Activated CD8-positive, alpha-beta memory T cell treated with anti-CD3 and anti-CD28 coated beads for 48 hours (primary cell): ENCODE measurements around the gene WIPI1.
"Not testable (repeated sequence)": the region's sequence is repeated elsewhere in the genome, so short reads cannot be mapped to it uniquely, and the experiment has no call there.

ENCODE experiments used
- DNase-seq, 3 experiments: peaks; one replicate each; pipeline ENCODE4 v3.0.0-alpha.2; 2020; ENCODE audit warnings: low read depth in 2 of 3, low spot score in 2 of 3

The WIPI1 gene, protein sequence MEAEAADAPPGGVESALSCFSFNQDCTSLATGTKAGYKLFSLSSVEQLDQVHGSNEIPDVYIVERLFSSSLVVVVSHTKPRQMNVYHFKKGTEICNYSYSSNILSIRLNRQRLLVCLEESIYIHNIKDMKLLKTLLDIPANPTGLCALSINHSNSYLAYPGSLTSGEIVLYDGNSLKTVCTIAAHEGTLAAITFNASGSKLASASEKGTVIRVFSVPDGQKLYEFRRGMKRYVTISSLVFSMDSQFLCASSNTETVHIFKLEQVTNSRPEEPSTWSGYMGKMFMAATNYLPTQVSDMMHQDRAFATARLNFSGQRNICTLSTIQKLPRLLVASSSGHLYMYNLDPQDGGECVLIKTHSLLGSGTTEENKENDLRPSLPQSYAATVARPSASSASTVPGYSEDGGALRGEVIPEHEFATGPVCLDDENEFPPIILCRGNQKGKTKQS

DNA sequence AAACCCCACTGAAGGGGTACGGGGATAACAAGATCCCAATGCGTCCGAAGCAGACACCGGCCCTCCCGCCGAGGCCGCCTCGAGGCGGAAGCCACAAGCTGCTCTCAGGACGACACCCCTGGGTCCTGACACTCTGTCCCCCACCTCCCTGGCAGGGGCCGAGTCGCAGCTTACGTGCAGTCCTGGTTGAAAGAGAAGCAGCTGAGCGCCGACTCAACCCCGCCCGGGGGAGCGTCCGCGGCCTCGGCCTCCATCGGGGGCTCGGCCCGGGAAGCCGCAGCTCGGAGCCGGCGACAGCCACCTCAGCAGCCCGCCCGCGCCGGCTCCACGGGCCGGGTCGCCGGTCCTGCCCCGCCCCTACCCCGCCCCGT, at the start of gene WIPI1:
WIPI1 (minus strand) TSS at position 329 of the 371 bp plus-strand sequence; CDS start at position 254, 75 bp downstream.
- peak in 1 of 3 experiments; percentile 40 for DNase-seq

DNA sequence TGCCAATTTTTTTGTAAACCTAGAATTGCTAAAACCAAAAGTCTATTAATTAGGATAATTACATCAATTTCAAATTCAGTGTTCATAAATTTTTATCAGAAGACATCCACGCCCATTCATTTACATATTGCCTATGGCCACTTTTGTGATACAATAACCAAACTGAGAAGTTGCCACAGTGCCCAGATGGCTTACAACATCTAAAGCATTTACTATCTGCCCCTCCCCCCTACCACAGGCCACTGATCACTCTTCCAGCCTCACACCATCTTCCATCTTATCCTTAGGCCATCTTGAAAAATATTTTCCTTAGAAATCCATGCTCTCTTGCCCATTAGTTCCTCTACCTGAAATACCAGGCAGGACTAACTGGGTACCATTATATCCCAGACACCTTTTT, 48.7 kb upstream of the WIPI1 start:
- DNase-seq, result no peak

DNA sequence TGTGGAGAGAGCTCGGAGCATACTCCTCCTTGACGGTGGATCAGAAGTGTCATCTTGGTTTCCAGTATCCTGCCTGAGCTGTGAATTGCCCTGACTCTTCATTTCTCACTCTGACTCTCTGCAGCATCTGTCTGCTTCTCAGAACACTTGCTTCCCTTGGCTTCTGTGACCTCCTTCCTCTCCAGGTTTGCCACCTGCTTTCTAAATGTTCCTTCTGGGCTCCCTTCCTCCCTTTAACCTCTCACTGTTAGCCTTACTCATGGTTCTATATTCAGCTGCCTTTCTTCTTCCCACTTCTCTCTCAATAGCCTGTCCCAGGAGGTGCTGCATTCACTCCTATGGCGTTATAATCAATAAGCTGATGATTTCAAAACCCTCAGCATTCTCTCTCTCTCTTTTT, 43.8 kb upstream of the WIPI1 start:
- no peak for DNase-seq

DNA sequence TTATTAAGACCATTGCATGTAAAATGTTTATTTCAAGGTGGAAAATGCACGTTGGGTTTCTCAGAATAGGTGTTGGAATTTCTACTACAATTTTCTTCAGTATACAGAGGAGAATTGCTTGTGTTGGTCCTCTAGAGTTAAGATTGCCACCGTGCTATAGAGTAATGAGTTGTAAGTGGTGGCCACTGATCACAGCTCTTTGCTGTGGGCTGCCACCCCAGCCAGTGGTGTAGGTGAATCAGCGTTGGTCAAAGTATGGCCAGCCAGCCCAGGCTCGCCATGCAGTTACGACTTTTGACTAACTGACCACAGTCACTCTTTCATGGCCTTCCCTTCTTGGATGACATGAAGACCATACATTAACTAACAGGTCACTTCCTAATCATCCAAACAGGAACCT, 42.3 kb upstream of the WIPI1 start:
- no peak for DNase-seq

DNA sequence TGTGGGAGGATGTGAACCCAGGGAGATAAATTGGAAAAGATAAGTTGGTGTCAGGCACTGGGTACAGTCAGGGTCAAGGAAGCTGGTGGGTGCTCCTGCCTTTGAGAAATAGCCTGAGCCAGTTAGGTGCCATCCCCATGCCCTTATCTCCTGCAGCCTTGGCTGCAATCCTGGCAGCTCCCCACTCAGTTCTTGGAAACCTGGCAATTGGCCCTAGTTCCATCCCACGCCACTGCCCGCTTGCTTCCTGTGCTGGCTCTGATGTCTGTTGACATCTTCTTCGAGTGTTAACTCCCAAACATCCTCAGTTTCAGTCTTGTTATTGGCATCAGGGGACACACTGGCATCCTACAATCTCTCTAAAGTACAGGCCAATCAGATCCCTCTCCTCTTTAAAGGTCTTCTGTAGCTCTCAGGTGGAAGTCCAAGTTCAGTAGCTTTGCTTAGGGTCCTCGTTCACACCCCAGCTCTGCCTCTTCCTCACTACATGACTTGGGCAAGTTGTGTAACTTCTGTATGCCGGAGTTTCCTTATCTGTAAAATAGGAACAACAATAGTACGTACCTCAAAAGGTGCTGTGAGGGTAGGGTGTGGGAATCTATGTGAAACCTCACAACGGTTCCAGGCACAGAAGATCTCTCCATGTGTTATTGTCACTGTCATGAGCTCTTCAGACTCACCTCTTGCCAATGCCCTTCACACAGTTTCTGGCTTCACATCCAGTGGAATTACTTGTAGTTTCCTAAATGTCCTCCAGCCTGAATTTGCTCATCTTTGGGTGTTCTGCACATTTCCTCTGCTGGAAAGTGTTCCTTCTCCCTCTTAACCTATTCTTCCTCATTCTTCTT, 41.4 kb upstream of the WIPI1 start:
- no peak for DNase-seq

DNA sequence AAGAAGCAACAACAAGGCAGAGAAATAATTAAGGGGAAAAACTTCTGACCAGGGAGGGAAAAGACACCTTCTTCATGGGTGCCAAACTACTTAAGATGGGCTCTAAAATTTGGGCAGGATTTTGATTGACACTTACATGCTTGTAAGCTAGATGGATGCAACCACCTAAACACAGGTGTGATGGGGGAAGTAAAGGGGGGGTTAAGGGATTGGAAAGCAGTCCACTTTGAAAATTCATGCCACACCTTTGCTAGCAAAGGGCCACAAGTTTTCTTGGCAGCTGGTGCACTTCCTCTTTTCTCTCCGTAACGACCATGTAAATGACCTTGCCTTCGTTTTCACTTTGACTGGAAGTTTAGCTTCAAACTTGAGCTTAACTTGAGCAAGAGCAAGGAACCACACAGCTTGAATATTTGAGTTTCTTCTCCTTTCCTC, 40.6 kb upstream of the WIPI1 start:
- DNase-seq, result no peak

DNA sequence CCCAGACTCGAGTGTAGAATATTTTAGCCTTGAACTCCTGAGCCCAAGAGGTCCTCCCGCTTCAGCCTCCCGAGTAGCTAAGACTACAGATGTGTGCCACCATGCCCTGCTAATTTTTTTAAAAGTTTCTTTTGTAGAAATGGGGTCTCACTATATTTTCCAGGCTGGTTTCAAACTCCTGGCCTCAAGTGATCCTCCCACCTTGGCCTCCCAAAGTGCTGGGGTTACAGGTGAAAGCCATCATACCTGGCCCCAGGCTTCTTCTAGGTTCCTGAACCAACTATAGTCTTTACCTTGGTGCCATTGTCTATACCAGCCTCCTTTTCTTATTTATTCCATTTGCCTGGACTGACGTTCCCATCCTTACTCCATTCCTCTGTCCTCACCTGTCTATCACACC, 37.8 kb upstream of the WIPI1 start:
- DNase-seq, result no peak

DNA sequence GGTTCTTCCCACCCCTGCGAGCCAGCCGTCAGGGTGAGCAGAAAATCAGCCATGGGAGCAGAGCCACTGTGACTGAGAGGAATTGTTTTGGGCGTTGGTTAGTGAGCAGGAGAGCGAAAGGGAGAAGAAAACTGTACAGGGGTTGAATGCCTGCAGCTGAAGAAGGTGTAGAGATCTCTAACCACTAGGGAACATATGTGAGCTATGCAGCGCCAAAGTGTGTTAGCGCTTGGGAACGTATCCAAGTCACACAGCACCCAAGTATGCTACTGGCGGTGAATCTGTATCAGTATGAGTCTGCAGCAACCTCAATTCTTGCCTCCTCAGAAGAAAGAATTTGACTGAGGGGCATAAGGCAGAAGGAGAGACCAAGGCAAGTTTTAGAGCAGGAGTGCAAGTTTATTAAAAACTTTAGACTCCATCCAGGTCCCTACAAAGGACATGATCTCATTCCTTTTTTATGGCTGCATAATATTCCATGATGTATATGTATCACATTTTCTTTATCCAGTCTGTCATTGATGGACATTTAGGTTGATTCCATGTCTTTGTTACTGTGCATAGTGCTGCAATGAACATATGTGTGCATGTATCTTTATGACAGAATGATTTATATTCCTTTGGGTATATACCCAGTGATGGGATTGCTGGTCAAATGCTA, 35.2 kb upstream of the WIPI1 start:
- DNase-seq, result not testable (repeated sequence)

DNA sequence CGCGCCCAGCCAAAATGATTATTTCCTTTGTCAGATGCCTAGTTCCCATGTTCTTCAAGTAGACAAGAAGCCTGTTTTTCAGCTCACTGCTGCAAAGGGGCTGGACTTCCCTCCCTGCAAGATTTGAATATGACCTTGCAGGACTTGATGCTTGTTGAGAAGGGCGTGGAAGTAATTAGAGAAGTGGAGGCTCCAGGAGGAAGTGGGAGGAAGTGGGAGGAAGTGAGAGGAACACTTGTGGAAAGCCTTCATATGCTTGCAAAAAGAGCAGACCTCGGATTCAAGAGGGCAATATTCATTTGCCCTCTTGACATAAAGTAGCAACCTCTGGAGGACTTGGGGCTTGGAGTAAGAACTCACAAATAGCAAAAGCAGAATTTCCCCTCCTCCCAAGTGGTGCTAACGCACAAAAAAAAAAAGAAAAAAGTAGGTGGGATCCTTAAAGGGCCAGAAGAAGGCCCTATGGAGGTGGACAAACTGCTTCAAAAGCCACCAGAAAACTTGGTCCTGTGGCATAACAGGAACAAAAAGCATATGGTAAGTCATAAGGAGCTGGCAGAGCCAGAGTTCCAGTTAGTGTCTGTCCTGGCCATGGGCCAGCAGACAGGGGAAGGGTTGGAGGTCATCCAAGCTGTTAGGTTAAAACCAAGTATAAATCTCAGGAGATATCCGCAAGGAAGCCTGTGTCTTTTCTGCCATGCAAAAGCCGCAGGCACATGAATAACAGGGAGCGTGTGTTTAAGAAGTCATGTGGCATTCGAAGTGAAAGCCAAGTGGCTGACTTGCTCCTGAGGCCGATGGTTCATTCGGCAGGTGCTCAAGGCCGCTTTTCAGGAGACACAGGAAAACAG, 34.3 kb upstream of the WIPI1 start:
- no peak for DNase-seq

DNA sequence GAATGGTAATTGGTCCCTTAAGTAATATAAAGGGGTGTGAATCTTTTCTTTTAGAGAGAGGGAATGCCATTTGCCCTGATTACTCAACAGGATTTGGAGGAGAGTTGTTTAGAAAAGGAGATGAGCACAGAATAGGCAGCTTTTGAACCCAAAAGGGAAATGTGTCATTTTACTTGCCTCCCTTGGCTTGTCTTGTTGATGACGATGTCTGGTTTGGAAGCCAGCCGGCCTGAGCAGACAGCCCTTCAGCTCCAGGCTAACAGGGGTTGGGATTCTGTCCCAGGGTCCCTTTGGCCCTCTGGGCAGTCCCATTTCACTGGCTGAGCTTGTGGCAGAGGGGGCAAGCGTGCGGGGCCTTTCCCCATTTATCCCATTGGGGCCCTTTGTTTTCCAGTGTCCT, 32.6 kb upstream of the WIPI1 start:
- no peak for DNase-seq

DNA sequence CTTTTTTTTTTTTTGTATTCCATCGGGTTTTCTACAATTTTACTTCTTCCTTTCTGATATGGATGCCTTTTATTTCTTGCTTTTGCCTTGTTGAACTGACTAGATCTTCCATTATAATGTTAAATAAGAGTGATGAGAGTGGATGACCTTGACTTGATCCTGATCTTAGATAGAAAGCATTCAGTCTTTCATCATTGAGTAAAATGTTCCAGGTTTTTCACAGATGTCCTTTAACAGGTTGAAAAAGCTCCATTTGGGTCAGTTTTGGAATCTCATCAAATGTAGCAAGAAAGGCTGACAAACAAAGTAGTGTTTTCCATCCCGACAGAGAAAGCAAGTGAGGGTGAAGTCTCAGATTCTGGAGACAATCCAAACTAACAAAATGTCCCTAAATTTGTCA, 27.2 kb upstream of the WIPI1 start:
- no peak for DNase-seq

DNA sequence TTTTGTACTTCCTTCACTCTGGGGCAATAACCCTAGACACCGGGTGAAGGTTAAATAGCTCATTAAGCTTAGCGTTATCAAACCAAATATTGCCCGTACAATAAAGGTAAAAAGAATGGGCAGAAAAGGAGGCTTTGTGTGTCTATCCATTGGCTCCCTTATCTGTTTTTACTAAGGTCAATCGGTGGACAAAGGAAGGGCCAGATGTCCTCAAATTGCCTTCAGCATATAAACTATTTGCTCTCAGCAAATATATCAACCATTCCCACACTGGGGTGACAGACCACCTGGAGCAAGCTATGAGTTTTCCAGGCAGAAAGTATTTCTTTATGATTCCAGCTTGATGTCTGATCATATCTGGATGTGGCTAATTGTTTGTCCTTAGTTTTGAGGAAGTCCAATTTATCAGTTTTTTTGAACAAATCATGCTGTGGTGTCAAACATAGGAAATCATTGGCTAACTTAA, 25.3 kb upstream of the WIPI1 start:
- DNase-seq, result no peak

DNA sequence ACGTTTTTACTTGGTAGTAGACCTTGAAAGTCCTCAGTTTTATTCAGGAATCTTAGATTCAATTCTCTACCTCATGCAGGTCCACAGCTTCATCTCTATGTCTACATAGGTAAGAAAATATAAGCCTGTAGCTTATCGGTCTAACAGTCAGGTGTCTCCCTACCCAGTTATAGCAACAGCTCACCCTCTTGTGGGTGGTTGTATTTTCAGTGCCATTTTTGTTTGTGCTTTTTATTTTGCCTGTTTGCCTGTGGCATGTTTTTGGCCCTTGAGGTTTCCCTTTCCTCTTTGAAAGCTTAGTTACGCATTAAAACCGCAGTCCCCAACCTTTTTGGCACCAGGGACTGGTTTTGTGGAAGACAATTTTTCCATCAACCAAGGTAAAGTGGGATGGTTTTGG, 23.6 kb upstream of the WIPI1 start:
- DNase-seq, result no peak

DNA sequence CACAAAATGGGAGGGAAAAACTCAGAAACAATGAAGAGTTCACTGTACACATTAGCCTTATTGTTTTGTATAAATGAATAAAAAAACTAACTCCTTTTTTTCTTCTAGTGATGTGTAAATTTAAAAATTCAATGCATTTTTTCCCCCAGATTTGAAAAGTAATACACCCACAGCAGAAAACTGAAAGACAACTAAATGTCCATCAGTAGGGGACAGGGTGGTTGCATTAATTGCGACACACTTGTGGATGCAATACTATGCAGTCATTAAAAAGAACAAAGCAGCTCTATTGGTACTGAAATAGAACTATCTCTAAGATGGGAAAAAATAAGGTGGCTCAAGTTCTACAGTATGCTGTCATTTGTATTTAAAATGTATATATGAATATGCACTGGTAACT, 13.7 kb upstream of the WIPI1 start:
- no peak for DNase-seq

DNA sequence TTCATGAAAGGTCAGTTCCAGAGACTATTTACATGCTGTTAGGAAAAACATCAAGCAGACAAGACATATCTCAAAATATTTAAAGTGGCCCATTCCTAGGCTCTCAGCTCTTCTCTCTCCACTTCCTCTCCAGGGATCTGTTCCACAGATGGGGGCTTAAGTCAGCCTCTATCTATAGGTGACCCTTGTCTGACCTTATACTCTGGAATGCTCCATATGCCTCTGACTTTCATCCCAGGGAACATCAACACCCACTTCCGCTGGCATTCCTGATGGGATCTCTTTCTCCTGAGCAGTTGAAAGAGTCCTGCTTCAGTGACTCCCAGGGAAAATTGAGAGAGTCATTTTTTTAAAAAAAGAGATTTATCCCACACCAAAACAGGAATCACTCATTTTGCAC, 11.5 kb upstream of the WIPI1 start:
- DNase-seq, result no peak

DNA sequence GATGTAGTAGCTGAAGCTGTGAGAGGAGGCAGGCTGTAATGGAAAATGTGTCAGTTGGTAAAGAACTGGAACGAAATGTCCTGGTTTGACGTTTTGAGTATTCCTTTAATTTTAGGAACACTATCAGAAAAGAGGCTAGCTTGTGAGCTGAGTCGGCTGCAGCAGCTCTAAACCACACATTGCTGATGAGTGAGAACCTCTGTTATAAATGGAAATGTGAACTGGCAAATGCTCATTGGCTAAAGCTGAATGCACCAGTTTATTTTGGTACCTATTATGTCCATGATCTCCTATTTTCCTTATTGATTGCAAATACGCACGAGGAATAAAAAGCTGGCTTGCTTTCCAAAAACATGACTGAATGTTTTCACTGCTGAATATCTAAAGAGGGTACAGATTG, 11.0 kb upstream of the WIPI1 start:
- no peak for DNase-seq

DNA sequence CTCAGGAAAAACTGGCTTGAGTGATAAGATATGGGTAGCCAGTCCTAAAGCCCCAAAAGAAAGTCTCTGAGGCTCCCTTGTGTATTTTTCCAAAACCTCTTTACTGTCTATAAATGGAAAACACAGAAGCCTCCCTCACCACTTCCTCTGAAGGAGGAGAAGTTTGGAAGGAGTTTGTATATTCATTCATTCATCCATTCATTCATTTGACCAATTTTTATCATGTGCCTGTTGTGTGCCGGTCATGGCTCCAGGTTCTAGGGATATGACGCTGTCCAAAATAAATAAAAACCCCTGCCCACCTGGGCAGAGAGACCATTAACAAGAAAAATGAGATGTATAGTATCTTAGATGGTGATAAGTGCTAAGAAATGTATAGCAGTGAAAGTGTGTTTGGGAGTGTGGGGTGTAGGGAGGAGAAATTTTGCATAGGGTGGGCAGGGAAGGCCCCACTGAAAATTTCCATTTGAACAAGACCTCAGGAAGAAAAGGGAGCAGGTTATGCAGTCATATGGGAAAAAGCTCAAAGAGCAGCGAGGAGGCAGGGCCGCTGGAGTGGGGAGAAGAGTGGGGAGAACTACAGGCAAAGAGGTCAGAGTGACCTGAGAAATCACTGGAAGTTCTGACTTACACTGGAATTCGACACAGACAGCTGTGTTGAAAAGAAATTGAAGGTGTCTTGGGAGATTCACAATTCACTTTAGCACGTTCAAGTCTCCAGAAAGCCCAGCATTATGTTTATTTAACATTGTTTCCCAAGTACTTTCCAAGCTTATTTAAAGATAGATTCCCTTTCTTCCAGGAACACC, 6.1 kb upstream of the WIPI1 start:
- no peak for DNase-seq

DNA sequence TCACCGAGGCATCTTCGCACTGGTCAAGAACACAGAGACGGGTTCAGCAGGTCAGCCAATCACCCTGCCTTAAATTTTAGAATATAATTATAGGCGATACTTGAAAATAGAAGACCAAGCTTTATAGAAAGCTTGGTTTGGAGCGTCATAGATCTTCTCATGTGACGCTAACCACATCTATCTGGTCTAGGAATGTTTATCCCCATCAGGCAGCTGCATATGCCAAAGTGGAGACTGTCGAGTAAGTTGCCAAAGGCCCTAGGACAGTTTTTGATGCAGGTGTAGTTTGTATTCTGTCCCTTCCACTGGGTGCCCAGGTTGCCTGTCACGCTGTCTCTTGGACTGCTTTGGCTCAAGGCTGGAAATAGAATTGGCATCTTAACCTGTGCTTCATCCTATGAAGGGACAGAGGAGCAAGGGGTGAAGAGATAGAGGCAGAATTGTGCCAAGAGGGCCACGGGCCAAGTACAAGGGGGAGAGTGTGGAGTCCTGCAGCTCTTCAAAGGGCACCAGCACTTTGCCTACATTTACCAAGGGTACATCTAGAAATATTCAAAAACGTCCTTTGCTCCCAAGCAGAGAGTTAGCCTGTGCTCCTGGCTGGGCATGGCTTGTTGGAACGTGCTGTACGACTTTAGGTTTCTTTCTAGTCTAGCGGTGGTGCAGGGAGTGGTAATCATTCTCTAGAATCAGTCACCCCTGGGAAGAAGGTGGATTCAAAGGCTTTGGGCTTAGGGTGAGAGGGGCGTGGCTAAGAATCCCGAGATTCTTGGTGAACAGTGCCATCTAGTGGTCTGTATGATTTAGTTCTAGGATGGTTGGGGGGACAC, 5.3 kb upstream of the WIPI1 start:
- peak in 1 of 3 experiments; percentile 45 for DNase-seq

DNA sequence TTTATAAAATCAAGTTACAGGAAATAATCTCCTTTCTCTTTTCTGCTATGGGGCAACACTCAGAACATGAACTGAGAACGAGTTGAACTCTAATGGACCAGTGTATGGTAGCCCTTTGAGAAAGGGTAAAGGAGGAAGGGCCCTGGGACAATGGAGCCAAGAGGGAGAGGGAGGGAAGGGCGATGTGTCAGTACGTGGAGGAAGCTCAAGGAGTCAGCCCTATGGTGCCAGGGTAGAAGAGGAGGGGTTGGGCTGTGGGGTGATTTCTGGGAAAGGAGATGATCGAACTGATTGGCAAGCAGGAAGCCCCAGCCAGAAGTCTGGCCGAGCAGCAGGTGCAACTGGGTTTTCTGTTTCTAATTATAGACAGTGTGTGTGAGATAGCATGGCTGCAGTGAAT, 4.3 kb upstream of the WIPI1 start:
- DNase-seq, result no peak
